Right kidney (tissue), 1 donor: ENCODE measurements around the gene IRF3.

ENCODE experiments used
- DNase-seq: peaks from one replicate; pipeline ENCODE4 v3.0.0-alpha.2; 2016

Gene IRF3

DNA sequence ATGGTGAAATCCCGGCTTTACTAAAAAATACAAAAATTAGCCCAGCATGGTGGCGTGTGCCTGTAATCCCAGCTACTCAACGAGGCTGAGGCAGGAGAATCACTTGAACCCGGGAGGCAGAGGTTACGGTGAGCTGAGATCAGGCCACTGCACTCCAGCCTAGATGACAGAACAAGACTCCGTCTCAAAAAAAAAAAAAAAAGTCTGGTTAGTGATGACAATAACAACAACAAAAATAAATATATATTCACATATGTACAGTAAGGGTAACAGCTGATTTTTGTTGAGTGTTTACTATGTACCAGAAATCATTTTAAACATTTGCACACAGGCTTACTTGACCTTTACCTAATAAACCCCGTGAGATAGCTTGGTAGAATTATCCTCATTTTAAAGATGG is 48.7 kb downstream of the IRF3 start:
- DNase-seq = no peak

DNA sequence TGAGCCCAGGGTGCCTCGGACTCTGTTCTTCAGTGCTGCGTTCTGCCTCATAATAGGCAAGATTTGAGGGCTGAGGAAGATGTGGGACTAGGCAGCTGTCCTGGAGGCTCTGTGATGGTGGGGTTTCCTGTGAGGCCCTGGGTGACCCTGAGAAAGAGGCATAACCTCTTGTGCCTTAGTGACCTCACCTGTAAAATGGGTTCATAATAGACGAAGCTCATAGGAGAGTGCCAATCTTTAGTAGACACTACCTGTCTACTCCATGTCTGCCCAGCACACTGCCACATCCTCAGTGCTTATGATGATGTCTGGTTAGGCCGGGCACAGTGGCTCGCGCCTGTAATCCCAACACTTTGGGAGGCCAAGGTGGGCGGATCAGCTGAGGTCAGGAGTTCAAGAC is 49.1 kb downstream of the IRF3 start:
- no peak for DNase-seq

DNA sequence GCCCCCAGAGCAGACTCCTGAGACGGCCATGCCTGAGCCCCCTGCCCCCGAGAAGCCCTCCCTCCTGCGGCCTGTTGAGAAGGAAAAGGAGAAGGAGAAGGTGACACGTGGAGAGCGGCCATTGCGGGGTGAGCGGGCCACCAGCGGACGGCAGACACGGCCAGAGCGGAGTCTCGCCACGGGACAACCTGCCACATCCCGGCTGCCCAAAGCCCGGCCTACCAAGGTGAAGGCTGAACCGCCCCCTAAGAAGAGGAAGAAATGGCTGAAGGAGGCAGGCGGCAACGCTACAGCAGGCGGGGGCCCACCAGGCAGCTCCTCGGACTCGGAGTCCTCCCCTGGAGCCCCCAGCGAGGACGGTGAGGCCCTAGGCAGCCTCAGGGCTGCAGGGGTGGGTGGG is 49.8 kb downstream of the IRF3 start:
- no peak for DNase-seq

DNA sequence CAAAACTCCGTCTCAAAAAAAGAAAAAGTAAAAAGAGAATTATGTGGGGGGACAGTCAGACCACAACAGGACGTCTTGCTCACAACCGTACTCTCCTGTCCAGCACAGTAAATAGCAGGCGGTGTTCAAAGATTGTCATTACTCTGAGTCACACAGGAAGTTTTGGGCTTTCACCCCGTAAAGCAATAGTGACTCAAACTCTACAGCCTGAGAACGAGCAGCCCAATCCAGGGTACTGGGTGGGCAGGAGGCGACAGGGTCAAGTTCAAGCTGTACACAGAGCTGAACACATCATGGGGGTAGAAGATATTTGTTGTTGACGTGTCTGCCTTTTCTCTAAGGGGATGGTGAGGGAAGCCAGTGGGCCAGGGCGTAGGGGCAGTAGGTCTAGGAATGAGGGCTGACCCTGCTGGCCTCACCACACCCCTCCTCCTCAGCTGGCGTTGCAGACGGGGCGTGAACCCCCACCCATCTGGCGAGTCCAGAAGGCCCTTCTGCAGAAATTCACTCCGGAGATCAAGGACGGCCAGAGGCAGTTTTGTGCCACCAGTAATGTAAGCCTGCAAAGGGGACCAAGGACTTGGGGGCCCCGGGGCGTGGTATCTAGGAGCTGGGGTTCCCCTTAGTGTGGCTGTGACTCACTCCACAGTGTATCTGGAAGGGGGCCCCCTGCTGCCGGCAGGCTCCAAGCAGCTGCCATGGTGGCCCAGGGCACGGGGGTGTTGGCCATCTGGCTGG is 51.4 kb downstream of the IRF3 start:
- no peak for DNase-seq

DNA sequence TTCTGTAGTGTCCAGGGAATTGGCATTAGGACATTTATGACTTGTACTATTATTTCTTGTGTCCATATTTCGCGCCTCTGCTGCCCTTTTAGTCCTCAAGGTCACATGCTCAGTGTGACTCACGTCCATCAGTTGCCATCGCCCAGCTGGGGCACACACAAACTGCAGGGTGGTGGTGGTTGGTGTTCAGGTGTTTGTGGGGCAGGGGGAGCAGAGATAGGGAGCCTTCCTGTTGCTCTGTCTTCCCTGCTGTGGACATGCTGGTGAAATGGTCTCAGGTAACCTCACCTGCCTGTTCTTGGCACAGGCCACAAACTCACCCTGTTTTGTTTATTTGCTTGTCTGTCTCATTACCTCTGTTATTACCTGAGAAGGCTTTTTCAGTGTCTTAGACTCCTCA is 52.3 kb downstream of the IRF3 start:
- no peak for DNase-seq
